ENCODE data around the gene MTCH2. TPM values are rescaled to one million over a fixed set of nuclear protein-coding genes. Genes with fewer than 3 reads are reported as not detected.

MTCH2 gene
- total RNA-seq, 4 donors from 2014 or later, result 32.5 to 40.6 (median 37.6) TPM

DNA sequence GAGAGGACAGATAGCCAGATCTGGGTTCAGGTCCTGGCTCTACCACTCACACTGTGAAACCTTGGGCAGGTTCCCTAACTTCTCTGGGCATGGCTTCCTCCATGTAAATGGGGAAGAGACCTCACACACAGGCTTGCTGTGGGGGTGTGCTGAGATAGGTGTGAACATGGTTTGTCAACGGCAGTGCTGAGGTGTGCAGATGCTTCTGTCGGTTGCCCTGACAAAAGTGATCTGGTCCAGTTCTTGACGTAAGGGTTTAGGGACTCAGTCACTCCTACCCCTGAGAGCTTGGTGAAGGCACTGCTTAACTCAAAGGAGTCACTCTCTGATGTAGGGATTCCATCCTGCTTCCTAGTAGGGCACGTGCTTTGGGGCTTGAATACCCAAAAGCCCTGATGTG is 50.1 kb downstream of the MTCH2 start:
- Histone ChIP-seq H3K27me3 (peaks cover 0 to 67% (median 34%) of the 10 kb centered on the region in 4 donors), H3K27ac (replicated peaks in 1 of 4) (no peak overlapping the region), H3K4me3 (no peak overlapping the region), H3K36me3 (no peaks in the 10 kb centered on the region), H3K4me1 (peaks cover 14 to 36% (median 30%) of the 10 kb centered on the region in 4 donors), H3K9me3 (no peaks in the 10 kb centered on the region)
- WGBS, result 57% methylated on average over 4 of the region's 4 CpGs
- TF ChIP-seq POLR2A (IDR thresholded peaks at IDR 0.05; ENCODE audit: low read depth), result no peak
- TF ChIP-seq, protein P1, sequence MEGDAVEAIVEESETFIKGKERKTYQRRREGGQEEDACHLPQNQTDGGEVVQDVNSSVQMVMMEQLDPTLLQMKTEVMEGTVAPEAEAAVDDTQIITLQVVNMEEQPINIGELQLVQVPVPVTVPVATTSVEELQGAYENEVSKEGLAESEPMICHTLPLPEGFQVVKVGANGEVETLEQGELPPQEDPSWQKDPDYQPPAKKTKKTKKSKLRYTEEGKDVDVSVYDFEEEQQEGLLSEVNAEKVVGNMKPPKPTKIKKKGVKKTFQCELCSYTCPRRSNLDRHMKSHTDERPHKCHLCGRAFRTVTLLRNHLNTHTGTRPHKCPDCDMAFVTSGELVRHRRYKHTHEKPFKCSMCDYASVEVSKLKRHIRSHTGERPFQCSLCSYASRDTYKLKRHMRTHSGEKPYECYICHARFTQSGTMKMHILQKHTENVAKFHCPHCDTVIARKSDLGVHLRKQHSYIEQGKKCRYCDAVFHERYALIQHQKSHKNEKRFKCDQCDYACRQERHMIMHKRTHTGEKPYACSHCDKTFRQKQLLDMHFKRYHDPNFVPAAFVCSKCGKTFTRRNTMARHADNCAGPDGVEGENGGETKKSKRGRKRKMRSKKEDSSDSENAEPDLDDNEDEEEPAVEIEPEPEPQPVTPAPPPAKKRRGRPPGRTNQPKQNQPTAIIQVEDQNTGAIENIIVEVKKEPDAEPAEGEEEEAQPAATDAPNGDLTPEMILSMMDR (IDR thresholded peaks at IDR 0.05), result no peak
- TF ChIP-seq EP300 (IDR thresholded peaks at IDR 0.05), result no peak
- no peak for TF ChIP-seq POLR2AphosphoS5 (IDR thresholded peaks at IDR 0.05)
- intact Hi-C loops (cut with DNase I), result no loop called here
- DNase-seq (ENCODE audit: extremely low spot score), result no peak

DNA sequence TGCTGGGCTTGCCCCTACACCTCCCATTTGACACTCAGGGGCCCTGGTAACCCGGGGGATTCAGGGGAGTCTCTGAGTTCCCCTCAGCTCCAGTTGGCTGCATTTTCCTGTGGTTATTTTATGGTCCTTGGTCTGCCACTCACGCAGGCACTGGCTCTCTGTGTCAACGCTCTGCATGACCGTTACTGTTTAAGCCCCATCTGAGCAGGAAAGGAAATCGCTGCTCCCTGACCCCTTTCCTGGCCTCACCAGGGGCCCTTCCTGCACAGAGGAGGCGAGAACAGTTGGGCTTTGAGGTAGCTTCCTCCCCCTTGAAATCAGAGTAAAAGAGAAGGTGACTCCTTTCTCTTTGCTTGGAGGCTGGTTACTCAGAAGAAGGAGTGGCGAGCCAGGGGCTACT is 50.6 kb downstream of the MTCH2 start:
- DNase-seq (ENCODE audit: extremely low spot score), result no peak
- Histone ChIP-seq H3K36me3 (no peaks in the 10 kb centered on the region), H3K27ac (replicated peaks in 1 of 4) (no peak overlapping the region), H3K4me1 (peaks cover 14 to 40% (median 35%) of the 10 kb centered on the region in 4 donors), H3K4me3 (no peak overlapping the region), H3K27me3 (peaks cover 0 to 67% (median 34%) of the 10 kb centered on the region in 4 donors), H3K9me3 (no peaks in the 10 kb centered on the region)
- TF ChIP-seq POLR2AphosphoS5 (IDR thresholded peaks at IDR 0.05) (no peak), POLR2A (IDR thresholded peaks at IDR 0.05; ENCODE audit: low read depth) (no peak), EP300 (IDR thresholded peaks at IDR 0.05) (no peak)
- TF ChIP-seq, protein P1 (IDR thresholded peaks at IDR 0.05), result no peak
- WGBS, result 72% methylated on average over 3 of the region's 7 CpGs
- intact Hi-C loops (cut with DNase I), result no loop called here

DNA sequence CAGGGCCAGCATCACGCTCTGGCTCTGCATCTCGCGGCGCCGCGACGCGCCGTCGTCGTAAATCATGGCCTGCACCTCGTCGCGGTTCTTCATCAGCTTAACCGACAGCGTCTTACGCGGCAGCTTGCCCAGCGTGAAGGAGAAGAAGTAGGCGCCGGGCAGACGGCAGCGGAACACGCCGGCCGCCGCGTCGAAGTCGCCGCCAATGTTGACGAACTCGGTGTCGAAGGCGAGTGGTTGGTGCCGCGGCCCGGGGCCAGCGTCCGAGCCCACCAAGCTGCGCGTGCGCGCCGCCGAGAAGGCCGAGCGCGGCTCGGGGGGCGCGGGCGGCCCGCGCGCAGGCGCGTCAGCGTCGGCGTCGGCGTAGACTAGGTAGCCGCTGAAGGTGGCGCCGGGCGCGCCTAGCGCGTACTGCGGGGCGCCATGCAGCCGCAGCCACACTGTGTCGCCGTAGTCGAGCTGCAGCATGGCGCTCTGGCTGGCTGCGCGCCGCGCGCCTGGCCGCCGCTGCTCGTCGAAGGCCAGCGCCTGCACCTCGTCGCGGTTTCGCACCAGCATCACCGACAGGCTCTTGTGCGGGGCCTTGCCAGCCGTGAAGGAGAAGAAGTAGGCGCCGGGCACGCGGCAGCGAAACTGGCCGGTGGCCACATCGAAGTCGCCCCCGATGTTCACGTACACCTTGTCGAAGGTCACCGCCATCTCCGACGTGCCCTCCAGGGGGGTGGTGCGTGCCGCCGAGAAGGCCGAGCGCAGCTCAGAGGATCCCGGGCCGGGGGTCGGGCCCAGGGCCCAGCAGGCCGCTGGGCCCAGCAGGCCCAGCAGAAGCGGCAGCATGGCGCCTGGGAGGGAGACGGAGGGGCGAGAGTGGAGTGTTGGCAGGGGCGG is 52.1 kb downstream of the MTCH2 start:
- intact Hi-C loops (cut with DNase I), result no loop called here
- H3K9me3 ChIP-seq, result no peaks in the 10 kb centered on the region
- no peak for DNase-seq (ENCODE audit: extremely low spot score)
- peak in 1 of 2 donors; percentile 11 for TF ChIP-seq POLR2AphosphoS5 (IDR thresholded peaks at IDR 0.05)
- TF ChIP-seq, protein P1 (IDR thresholded peaks at IDR 0.05), result no peak
- TF ChIP-seq POLR2A (IDR thresholded peaks at IDR 0.05; ENCODE audit: low read depth), result no peak
- H3K4me3 ChIP-seq, result peak overlapping the region; percentile 41 to 60 (median 50)
- peak overlapping the region in 3 of 4 donors; percentile 35 to 44 (median 36) for H3K27ac ChIP-seq (replicated peaks in 1 of 4)
- H3K4me1 ChIP-seq, result peaks cover 14 to 41% (median 35%) of the 10 kb centered on the region in 4 donors
- peaks cover under 1 to 10% (median 3%) of the 10 kb centered on the region in 4 donors for H3K36me3 ChIP-seq
- 55% methylated on average over 28 of the region's 122 CpGs for WGBS
- peaks cover 0 to 64% (median 34%) of the 10 kb centered on the region in 4 donors for H3K27me3 ChIP-seq

DNA sequence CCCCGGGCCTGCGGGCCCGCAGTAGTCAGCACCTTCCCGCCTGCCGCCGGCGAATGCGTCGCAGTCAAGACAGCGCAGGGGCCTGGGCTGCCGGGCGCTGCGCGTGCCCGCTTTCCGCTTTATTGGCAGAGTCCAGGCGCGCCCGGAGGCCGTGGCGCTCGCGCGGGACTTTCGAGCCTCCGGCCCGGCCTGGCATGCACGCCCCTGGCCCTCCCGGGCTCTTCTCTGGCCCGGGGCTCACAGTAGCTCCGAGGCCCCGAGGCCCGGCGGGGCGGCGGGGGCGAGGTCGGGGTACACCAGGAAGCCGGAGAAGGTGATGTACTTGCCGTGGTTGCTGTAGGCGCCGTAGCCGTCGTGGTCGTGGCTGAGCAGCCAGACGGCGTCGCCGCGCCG is 52.8 kb downstream of the MTCH2 start:
- peak overlapping the region in 3 of 4 donors; percentile 35 to 44 (median 36) for H3K27ac ChIP-seq (replicated peaks in 1 of 4)
- intact Hi-C loops (cut with DNase I), result no loop called here
- 40% methylated on average over 42 of the region's 51 CpGs for WGBS
- no peak for DNase-seq (ENCODE audit: extremely low spot score)
- TF ChIP-seq POLR2AphosphoS5 (IDR thresholded peaks at IDR 0.05) (no peak), POLR2A (IDR thresholded peaks at IDR 0.05; ENCODE audit: low read depth) (no peak), EP300 (IDR thresholded peaks at IDR 0.05) (no peak)
- TF ChIP-seq, protein P1 (IDR thresholded peaks at IDR 0.05), result no peak
- peak overlapping the region; percentile 41 to 60 (median 50) for H3K4me3 ChIP-seq
- H3K4me1 ChIP-seq, result peaks cover 10 to 41% (median 35%) of the 10 kb centered on the region in 4 donors
- peaks cover 0 to 57% (median 33%) of the 10 kb centered on the region in 4 donors for H3K27me3 ChIP-seq
- no peaks in the 10 kb centered on the region for H3K9me3 ChIP-seq
- H3K36me3 ChIP-seq, result peaks cover 6 to 16% (median 10%) of the 10 kb centered on the region in 4 donors

Measured in esophagus muscularis mucosa (tissue), 4 donors.